ENCODE data around the gene MACO1.

Gene MACO1

DNA sequence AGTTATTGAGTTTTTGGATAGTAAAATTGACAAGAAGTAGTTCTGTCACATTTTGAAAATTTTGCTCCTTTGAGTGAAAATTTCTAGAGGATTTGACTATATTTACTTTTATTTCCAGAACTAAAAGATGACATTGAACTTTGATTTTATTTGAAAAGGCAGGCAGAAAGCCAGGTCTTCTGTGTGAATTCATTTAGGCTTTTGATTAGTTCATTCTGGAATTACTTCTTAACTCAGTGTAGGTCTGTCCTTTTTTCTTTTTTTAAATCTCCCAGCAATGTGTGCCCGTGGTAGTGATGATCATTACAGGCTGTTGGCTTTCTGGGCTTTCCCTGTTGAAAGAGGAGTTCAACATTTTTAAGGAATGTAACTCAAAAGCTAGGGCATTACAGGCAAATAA is 53.8 kb downstream of the MACO1 start:
- Histone ChIP-seq H3K4me3 (ENCODE audit: low read length) (no peak overlapping the region), H3K9ac (ENCODE audit: low read length) (no peak overlapping the region), H3K9me3 (replicated peaks; ENCODE audit: insufficient read depth, low read length) (no peaks in the 10 kb centered on the region), H3K79me2 (ENCODE audit: low read length) (no peaks in the 10 kb centered on the region), H3K4me2 (ENCODE audit: low read depth, low read length) (no peak overlapping the region), H4K20me1 (ENCODE audit: insufficient read depth, low read length) (no peaks in the 10 kb centered on the region), H3F3A (ENCODE audit: insufficient read depth, low read length) (no peaks in the 10 kb centered on the region), H3K27me3 (replicated peaks; ENCODE audit: insufficient read depth, low read length) (no peaks in the 10 kb centered on the region), H2AFZ (ENCODE audit: low read length) (no peak overlapping the region), H3K9me2 (replicated peaks; ENCODE audit: insufficient read depth, low read length) (no peaks in the 10 kb centered on the region), H3K4me1 (ENCODE audit: low read length) (no peaks in the 10 kb centered on the region), H3K36me3 (replicated peaks; ENCODE audit: insufficient read depth, low read length) (no peaks in the 10 kb centered on the region; the same call in 1 of the 2 replicates), H3K27ac (ENCODE audit: low read length) (no peak overlapping the region)
- no peak for TF ChIP-seq EZH2phosphoT487 (IDR thresholded peaks at IDR 0.05; ENCODE audit: low read length)
- TF ChIP-seq, protein P1, sequence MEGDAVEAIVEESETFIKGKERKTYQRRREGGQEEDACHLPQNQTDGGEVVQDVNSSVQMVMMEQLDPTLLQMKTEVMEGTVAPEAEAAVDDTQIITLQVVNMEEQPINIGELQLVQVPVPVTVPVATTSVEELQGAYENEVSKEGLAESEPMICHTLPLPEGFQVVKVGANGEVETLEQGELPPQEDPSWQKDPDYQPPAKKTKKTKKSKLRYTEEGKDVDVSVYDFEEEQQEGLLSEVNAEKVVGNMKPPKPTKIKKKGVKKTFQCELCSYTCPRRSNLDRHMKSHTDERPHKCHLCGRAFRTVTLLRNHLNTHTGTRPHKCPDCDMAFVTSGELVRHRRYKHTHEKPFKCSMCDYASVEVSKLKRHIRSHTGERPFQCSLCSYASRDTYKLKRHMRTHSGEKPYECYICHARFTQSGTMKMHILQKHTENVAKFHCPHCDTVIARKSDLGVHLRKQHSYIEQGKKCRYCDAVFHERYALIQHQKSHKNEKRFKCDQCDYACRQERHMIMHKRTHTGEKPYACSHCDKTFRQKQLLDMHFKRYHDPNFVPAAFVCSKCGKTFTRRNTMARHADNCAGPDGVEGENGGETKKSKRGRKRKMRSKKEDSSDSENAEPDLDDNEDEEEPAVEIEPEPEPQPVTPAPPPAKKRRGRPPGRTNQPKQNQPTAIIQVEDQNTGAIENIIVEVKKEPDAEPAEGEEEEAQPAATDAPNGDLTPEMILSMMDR (IDR thresholded peaks at IDR 0.05; ENCODE audit: low read length), result no peak
- TF ChIP-seq EZH2 (optimal IDR thresholded peaks at IDR 0.05; ENCODE audit: low read depth, low read length), result no peak
- DNase-seq, result no peak

- Histone ChIP-seq H2AFZ (ENCODE audit: low read length) (no peak overlapping the region), H3K27me3 (replicated peaks; ENCODE audit: insufficient read depth, low read length) (no peaks in the 10 kb centered on the region), H3K9ac (ENCODE audit: low read length) (no peak overlapping the region), H3K9me3 (replicated peaks; ENCODE audit: insufficient read depth, low read length) (no peaks in the 10 kb centered on the region), H3K79me2 (ENCODE audit: low read length) (no peaks in the 10 kb centered on the region), H3F3A (ENCODE audit: insufficient read depth, low read length) (no peaks in the 10 kb centered on the region), H3K4me3 (ENCODE audit: low read length) (no peak overlapping the region), H4K20me1 (ENCODE audit: insufficient read depth, low read length) (no peaks in the 10 kb centered on the region), H3K36me3 (replicated peaks; ENCODE audit: insufficient read depth, low read length) (no peaks in the 10 kb centered on the region; the same call in 1 of the 2 replicates), H3K9me2 (replicated peaks; ENCODE audit: insufficient read depth, low read length) (no peaks in the 10 kb centered on the region), H3K4me1 (ENCODE audit: low read length) (no peaks in the 10 kb centered on the region), H3K27ac (ENCODE audit: low read length) (no peak overlapping the region), H3K4me2 (ENCODE audit: low read depth, low read length) (no peak overlapping the region)
- no peak for DNase-seq
- TF ChIP-seq, protein P1 (IDR thresholded peaks at IDR 0.05; ENCODE audit: low read length), result no peak
- TF ChIP-seq EZH2 (optimal IDR thresholded peaks at IDR 0.05; ENCODE audit: low read depth, low read length) (no peak), EZH2phosphoT487 (IDR thresholded peaks at IDR 0.05; ENCODE audit: low read length) (no peak)
These were observed 55.1 kb downstream of the MACO1 start for GRCh38 chr1:25485536-25486411.

GRCh38 chr1:25486602-25487001 is 55.9 kb downstream of the MACO1 start:
- no peaks in the 10 kb centered on the region for H3K9me3 ChIP-seq (replicated peaks; ENCODE audit: insufficient read depth, low read length)
- H3K27ac ChIP-seq (ENCODE audit: low read length), result no peak overlapping the region
- DNase-seq, result no peak
- no peaks in the 10 kb centered on the region for H3K9me2 ChIP-seq (replicated peaks; ENCODE audit: insufficient read depth, low read length)
- no peak overlapping the region for H3K4me2 ChIP-seq (ENCODE audit: low read depth, low read length)
- no peaks in the 10 kb centered on the region for H3K4me1 ChIP-seq (ENCODE audit: low read length)
- no peak overlapping the region for H3K9ac ChIP-seq (ENCODE audit: low read length)
- no peaks in the 10 kb centered on the region for H4K20me1 ChIP-seq (ENCODE audit: insufficient read depth, low read length)
- H3K79me2 ChIP-seq (ENCODE audit: low read length), result no peaks in the 10 kb centered on the region
- H3K36me3 ChIP-seq (replicated peaks; ENCODE audit: insufficient read depth, low read length), result no peaks in the 10 kb centered on the region; the same call in 1 of the 2 replicates
- TF ChIP-seq EZH2phosphoT487 (IDR thresholded peaks at IDR 0.05; ENCODE audit: low read length), result no peak
- TF ChIP-seq, protein P1 (IDR thresholded peaks at IDR 0.05; ENCODE audit: low read length), result no peak
- TF ChIP-seq EZH2 (optimal IDR thresholded peaks at IDR 0.05; ENCODE audit: low read depth, low read length), result no peak
- H3K4me3 ChIP-seq (ENCODE audit: low read length), result no peak overlapping the region
- H3K27me3 ChIP-seq (replicated peaks; ENCODE audit: insufficient read depth, low read length), result no peaks in the 10 kb centered on the region
- no peaks in the 10 kb centered on the region for H3F3A ChIP-seq (ENCODE audit: insufficient read depth, low read length)
- H2AFZ ChIP-seq (ENCODE audit: low read length), result no peak overlapping the region

Measured in MM.1S (cell line).